GM19328 (cell line): Measurements from ENCODE around the gene ATRNL1.
A peak's percentile ranks its signal among the peaks of the same experiment; 100 is the strongest.
"Not testable (repeated sequence)": the region's sequence is repeated elsewhere in the genome, so short reads cannot be mapped to it uniquely, and the experiment has no call there.

Source experiments
- ATAC-seq: cut with Tn5 transposase; IDR thresholded peaks from one replicate; pipeline ENCODE4 v1.9.1; 2021; ENCODE audit warnings: mild to moderate bottlenecking, moderate library complexity; ENCODE audit not compliant: unreplicated experiment

The ATRNL1 gene

GRCh38 chr10:115409347-115409746 lies 316.2 kb downstream of the ATRNL1 start:
- ATAC-seq, result no peak

DNA sequence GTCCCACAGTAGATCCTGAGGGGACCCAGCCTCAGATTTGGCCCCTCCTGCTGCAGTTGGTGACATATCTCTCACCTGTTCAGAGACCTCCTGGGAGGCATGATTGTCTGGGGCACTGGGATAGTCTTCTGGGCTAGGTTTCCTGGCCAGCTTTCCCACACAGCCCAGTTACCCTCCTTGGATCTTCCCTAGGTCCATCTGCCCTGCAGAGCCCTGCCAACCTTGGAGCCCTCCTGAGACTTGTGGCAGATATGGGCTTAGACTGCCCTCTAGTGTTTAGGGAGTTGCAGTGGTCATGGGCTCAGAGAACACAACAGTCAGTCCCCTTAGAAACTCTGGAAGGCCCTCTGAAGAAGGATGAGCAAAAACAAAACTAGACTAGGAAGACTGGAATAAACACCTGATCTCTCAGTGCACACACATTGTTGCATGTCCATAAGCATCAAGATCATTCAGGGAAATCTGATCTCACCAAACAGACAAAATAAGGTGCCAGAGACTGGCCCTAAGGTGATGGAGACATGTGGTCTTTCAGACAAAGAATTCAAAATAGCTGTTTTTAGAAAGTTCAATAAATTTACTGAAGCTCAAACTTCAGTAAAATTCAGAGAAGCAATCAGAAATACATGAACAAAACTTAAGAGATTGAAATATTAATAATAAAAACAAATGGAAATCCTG lies 324.6 kb downstream of the ATRNL1 start:
- peak; percentile 98 for ATAC-seq

GRCh38 chr10:115422624-115423023 lies 329.5 kb downstream of the ATRNL1 start:
- ATAC-seq, result no peak

- ATAC-seq, result no peak
These were observed 334.4 kb downstream of the ATRNL1 start for GRCh38 chr10:115427611-115428010.

GRCh38 chr10:115432188-115432819 lies 339.1 kb downstream of the ATRNL1 start:
- no peak for ATAC-seq

DNA sequence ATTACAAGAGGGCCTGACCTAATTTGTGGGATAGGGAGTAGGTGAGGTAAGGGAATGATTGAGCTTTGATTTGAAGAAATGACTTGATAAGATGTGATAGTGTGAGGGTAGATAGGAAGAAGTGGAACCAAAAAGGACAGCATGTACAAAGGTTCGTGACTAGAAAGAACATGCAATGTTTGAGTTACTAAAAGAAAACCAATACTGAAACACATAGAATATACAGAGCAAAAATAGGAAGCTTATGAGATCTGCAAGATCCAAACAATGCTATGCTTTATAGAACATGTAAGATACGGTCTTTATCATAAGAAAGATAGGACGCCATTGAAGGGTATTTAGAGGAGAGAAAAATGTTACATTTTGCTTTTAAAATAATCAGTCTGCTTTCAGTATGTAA lies 343.8 kb downstream of the ATRNL1 start:
- ATAC-seq, result no peak

DNA sequence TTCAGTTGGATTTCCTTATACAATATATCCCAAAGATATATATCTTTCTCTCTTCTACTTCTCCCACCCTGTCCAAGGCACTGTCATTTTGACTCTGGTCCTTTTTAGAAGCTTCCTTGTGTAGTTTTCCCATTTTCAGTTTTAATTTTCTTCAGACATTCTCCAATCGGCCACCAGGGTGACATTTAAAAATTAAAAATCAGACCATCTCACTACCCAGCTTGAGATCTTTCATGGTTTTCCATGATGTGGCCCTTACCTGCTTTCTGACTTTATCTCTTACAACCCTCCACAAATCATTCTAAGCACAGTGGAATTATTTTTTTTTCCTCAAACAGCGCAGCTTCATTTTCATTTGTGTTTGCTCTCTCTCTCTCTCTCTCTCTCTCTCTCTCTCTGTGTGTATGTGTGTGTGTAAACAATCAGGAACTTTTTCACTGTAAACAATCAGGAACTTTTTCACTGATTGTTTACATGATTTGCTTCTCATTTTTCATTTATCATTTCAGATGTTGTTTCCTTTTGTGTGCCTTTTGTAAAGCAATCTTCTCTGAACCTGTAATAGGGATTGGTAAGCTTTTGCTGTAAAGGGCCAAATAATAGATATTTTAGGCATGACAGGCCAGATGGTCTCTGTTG lies 348.9 kb downstream of the ATRNL1 start:
- ATAC-seq, result no peak

GRCh38 chr10:115456812-115457211 lies 363.6 kb downstream of the ATRNL1 start:
- ATAC-seq, result no peak

DNA sequence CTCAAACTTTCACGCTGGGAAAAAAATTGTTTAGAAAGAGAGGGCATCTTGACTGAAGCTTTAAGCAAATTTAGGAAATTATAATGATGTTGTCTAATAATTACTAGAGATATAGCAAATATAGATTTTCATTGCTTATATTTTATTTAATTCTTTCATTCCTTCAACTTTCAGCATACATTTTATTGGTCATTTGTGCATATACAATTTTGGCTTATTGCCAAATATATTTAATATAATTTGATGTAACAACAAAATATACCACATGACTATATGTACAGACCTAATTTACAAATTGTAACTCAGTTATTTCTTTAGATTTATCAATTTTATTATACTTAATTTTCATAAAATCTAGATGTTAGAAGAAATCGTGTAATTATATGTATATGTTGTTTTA lies 390.1 kb downstream of the ATRNL1 start:
- no peak for ATAC-seq

GRCh38 chr10:115491526-115492140 lies 398.5 kb downstream of the ATRNL1 start:
- ATAC-seq, result no peak

- ATAC-seq, result no peak
These were observed 410.4 kb downstream of the ATRNL1 start for GRCh38 chr10:115503546-115503945.

DNA sequence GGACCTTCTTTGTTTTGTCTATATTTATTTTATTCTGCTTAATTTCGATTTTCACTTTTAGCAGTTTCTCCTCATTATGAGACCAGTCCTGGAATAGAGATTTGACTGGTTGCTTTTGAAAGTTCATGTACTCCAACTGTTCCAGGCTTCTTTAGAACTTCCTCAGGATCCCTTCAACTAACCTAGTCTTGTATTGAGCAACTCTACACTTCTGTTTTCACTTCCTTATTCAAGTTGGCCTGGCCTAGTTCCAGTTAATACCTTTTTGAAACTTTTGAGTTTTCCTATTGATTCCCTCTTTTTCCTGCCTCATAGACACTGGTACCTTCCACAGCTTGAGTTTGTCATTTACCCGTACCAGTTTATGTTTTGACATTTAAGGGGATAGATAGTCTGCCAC lies 421.7 kb downstream of the ATRNL1 start:
- ATAC-seq, result no peak

- no peak for ATAC-seq
These were observed 432.0 kb downstream of the ATRNL1 start for GRCh38 chr10:115525141-115525540.

DNA sequence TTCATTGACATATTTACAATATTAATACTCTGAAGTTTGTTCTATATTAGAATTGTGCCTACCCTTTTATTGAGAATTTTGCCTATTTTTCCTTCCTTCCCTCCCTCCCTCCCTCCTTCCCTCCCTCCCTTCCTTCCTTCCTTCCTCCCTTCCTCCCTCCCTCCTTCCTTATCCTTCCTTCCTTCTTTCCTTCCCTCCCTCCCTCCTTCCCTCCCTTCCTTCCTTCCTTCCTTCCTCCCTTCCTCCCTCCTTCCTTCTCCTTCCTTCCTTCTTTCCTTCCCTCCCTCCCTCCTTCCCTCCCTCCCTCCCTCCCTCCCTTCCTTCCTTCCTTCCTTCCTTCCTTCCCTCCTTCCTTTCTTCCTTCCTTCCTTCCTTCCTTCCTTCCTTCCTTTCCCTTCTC lies 434.5 kb downstream of the ATRNL1 start:
- not testable (repeated sequence) for ATAC-seq

DNA sequence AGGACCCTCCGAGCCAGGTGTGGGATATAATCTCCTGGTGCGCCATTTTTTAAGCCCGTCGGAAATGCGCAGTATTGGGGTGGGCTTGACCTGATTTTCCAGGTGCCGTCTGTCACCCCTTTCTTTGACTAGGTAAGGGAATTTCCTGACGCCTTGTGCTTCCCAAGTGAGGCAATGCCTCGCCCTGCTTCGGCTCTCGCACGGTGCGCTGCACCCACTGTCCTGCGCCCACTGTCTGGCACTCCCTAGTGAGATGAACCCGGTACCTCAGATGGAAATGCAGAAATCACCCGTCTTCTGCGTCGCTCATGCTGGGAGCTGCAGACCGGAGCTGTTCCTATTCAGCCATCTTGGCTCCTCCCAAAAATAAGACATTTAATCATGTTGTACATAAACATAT lies 443.2 kb downstream of the ATRNL1 start:
- not testable (repeated sequence) for ATAC-seq

DNA sequence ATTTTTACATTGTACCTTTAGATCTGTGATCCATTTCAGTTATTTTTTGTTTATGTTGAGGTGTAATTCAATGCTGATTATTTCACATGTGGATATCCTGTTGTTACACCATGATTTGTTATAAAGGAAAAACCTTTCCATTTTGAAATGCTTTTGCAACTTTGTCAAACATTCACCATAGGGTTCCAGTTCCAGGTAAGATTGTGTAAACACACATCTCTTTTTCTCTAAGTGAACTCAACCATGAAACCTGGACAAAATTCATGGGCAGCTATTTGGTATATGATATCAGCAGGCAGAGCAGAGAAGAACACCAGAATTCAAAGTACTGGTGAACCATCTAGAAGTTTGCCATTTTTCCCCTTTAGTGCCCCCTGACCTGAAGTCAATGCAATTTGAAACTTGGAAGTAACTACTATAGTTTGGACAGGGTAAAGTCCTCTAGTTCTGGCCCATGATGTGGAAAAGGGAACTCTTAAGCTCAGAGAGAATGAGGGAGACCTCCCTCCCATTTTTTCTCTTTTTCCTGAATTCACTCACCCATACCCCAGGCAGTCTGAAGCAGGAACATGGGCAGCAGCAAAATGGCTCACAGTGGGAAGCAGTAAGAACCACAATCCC lies 446.1 kb downstream of the ATRNL1 start:
- no peak for ATAC-seq

DNA sequence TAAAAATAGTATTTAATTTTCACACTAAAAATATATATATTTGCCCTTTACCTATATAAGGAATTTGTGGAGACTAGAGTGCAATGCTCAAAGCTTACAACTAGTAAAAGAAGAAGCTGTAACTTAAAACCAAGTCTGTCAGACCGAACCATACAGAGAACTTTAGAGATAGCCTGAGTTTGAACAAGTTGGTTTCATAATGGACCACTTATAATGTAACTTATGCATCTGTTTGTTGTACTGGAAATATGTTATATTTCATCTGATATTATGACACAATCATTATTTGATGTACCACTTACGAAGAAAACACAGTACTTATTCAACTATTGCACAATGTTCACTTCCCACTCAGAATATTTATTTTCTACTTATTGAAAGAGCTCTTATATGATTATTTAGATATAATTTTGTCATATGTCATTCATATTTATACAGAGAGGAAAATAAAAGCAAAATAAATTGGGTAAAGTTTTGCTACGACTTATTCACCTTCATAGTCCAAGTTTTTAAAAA lies 462.8 kb downstream of the ATRNL1 start:
- ATAC-seq, result no peak

DNA sequence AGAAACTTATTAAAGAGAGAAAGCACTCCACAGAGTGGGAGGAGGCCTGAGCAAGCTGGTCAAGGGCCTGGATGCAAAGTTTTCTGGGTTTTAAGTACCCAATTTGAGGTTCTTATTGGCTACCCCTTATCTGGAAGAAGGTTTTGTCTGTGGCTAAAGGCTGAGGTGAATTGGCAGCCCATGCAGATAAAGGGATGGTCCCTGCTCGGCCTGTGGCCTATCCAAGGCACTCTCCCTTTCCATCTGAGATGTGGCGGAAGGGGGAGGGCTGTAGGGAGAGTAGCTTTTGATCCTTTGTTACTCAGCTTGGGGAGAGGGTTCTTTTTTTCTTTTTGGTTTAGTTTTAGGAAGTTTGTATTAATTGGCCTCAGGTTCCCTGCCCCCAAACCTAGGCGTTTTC lies 465.1 kb downstream of the ATRNL1 start:
- ATAC-seq, result no peak

DNA sequence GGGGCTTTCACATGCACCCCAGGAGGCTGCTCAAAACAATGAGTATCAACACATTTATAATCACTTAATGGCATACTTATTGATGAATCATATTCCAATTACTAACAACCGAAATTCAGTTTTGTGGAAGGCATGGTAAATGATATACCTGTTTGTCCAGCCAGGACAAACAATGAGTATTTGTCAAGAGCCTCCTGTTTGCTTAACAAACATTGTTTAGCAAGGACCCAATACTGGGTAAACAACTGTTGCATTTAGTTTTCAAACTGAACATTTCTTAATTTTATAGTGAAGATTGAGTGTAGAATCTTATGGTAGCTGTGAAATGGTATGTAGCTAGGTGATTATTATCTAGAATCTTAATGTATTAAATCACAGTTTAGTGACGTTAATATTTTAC lies 473.7 kb downstream of the ATRNL1 start:
- no peak for ATAC-seq

- ATAC-seq, result no peak
These were observed 479.7 kb downstream of the ATRNL1 start for GRCh38 chr10:115572740-115573455.

DNA sequence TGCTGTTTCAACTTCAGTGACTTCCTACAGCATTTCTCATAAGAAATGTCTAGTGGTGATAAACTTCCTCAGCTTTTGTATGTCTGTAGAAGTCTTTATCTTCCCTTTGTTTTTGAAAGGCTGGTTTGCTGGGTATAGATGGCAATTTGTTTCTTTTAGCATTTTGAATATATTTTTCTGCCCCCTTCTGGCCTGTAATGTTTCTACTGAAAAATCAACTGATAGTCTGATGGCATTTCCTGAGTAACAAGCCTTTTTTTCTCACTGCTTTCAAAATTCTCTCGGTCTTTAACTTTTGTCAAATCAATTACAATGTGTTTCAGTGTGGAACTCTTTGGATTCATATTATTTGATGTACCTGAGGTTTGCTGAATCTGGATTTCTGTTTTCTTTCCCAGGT lies 487.1 kb downstream of the ATRNL1 start:
- ATAC-seq, result no peak
